Measurements from ENCODE around the gene FAM98C.

FAM98C gene

DNA sequence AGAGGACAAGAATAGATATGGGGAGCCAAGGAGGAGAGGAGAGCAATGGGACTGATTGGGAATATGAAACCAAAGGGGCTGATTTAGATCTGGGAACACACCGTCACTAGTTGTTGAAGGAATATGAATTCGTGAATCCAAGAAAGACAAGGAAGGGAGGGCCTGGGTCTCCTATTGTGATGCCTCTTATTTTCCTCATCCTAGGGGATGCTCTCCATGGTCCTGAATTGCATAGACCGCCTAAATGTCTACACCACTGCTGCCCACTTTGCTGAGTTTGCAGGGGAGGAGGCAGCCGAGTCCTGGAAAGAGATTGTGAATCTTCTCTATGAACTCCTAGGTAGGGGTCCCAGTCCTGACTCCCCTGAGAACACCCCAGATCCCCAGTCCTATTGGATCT lies 52.1 kb downstream of the FAM98C start:
- DNase-seq (ENCODE audit: low read depth in 2 of 2), result no peak

DNA sequence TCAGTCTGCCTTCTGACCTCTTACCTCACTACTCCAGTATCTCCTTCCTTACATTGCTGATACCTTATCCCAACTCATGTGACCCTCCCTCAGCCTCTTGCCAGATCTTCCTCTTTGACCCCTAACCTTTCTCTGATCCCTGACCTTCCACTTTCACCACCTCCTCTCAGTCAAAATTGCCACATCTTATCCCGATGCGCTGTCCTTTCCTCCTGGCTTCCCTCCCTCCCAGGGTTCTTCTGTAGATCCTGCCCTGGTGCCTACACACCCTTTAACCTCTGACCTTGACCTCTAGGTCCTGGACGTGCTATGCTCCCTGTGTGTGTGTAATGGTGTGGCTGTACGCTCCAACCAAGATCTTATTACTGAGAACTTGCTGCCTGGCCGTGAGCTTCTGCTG lies 54.3 kb downstream of the FAM98C start:
- no peak for DNase-seq (ENCODE audit: low read depth in 2 of 2)

DNA sequence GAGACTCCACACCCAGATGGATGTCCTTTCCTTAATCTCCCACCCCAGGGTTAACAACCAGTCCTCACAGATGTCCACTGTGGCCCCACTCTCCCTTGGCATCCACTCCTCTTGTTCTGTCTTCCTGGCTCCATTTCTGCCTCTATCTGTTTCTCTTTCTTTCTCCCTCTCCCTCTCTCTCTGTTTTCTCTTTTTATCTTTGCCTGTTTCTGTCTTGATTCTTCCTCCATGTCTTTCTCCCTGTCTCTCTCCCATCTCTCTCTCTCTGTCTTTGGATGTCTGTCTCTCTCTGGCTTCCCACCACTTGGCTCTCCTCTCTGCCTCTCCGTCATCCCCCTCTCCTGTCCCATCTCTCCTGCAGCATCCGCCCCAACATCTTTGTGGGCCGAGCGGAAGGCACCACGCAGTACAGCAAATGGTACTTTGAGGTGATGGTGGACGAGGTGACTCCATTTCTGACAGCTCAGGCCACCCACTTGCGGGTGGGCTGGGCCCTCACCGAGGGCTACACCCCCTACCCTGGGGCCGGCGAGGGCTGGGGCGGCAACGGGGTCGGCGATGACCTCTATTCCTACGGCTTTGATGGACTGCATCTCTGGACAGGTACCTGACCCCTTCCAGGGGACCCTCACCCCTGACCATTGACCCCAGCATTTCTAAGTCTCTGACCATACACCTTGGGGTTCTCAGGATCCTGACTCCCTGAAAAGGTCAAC lies 55.0 kb downstream of the FAM98C start:
- no peak for DNase-seq (ENCODE audit: low read depth in 2 of 2)

Data from stimulated activated CD8-positive, alpha-beta memory T cell treated with anti-CD3 and anti-CD28 coated beads, Interleukin-15, amount 100 ng/mL, for 4 hours (primary cell).